ENCODE measurements around the gene BHLHE23.

DNA sequence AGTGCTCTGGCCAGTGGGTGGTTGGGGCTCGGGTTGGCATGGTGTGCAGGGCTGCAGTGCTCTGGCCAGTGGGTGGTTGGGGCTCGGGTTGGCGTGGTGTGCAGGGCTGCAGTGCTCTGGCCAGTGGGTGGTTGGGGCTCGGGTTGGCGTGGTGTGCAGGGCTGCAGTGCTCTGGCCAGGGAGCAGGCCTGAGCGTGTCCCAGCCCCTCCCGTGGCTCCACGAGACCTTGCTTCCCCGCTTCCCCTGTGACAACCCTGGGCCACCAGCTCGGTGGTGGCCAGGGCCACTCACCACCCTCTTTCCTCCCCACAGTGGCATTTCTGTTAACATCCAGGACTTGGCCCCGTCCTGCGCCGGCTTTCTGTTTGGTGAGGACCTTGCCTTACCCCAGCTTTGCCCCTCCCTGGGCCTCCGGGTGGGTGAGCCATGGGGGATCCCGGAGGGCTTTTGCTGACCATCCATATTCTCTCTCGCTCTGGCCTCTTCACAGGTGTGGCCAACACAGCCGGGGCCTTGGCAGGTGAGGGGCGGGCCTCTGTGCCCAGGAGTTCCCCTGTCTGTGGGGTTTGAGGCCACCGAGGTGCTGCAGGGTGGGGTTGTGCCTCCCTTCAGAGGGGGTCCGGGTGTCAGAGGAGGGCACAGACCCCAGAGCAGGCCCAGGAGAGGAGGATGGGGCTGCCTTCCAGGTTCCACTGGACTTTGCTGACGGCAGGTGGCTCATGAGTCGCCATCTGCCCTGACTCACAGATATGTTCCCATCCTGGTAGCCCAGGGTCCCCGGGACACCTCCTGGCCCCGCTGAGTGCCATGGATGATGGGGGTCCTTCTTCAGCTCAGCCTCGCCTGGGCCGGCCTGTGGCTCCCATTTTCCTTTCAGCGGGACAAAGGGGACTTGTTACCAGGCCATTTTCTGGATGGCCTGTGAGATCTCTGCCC, 40.3 kb downstream of the BHLHE23 start:
- TF ChIP-seq POLR2A (IDR thresholded peaks at IDR 0.05) (no peak), POLR2AphosphoS5 (IDR thresholded peaks at IDR 0.05) (no peak)
- TF ChIP-seq, protein P1, sequence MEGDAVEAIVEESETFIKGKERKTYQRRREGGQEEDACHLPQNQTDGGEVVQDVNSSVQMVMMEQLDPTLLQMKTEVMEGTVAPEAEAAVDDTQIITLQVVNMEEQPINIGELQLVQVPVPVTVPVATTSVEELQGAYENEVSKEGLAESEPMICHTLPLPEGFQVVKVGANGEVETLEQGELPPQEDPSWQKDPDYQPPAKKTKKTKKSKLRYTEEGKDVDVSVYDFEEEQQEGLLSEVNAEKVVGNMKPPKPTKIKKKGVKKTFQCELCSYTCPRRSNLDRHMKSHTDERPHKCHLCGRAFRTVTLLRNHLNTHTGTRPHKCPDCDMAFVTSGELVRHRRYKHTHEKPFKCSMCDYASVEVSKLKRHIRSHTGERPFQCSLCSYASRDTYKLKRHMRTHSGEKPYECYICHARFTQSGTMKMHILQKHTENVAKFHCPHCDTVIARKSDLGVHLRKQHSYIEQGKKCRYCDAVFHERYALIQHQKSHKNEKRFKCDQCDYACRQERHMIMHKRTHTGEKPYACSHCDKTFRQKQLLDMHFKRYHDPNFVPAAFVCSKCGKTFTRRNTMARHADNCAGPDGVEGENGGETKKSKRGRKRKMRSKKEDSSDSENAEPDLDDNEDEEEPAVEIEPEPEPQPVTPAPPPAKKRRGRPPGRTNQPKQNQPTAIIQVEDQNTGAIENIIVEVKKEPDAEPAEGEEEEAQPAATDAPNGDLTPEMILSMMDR (IDR thresholded peaks at IDR 0.05), result no peak
